ENCODE results near the gene PRR9. TPM values are rescaled to one million over a fixed set of nuclear protein-coding genes. Genes with fewer than 3 reads are reported as not detected.

PRR9 gene
- total RNA-seq, 1 experiment from 2014 or later = not detected

Other genes with a start within 250 kb of the PRR9 start
- not detected in 3 replicates for gene SPRR4, start 246.9 kb upstream of the PRR9 start, total RNA-seq (2021)
- not detected in 3 replicates for gene SPRR1A, start 233.5 kb upstream of the PRR9 start, total RNA-seq (2021)
- gene SPRR3, start 215.8 kb upstream of the PRR9 start, total RNA-seq (2021) = not detected in 3 replicates
- not detected in 3 replicates for gene SPRR1B, start 186.4 kb upstream of the PRR9 start, total RNA-seq (2021)
- gene SPRR2D, start 176.5 kb upstream of the PRR9 start, total RNA-seq (2021) = not detected in 3 replicates
- not detected in 3 replicates for gene SPRR2A, start 160.1 kb upstream of the PRR9 start, total RNA-seq (2021)
- gene SPRR2B, start 146.0 kb upstream of the PRR9 start, total RNA-seq (2021) = not detected in 3 replicates
- not detected in 3 replicates for gene SPRR2E, start 123.1 kb upstream of the PRR9 start, total RNA-seq (2021)
- not detected in 3 replicates for gene SPRR2F, start 104.1 kb upstream of the PRR9 start, total RNA-seq (2021)
- gene SPRR2G, start 66.7 kb upstream of the PRR9 start, total RNA-seq (2021) = not detected in 3 replicates
- not detected in 3 replicates for gene LELP1, start 14.2 kb upstream of the PRR9 start, total RNA-seq (2021)
- gene LORICRIN, start 42.1 kb downstream of the PRR9 start, total RNA-seq (2021) = not detected in 3 replicates
- not detected in 3 replicates for gene PGLYRP3, start 95.4 kb downstream of the PRR9 start, total RNA-seq (2021)
- gene PGLYRP4, start 131.3 kb downstream of the PRR9 start, total RNA-seq (2021) = not detected in 3 replicates
- gene S100A9, start 140.3 kb downstream of the PRR9 start, total RNA-seq (2021) = 0.33 to 0.37 TPM in 2 of 3 replicates, not detected in the other
- not detected in 3 replicates for gene S100A12, start 158.0 kb downstream of the PRR9 start, total RNA-seq (2021)
- 1.4 TPM in 1 of 3 replicates, not detected in the others for gene S100A8, start 173.5 kb downstream of the PRR9 start, total RNA-seq (2021)
- not detected in 3 replicates for gene S100A7A, start 198.9 kb downstream of the PRR9 start, total RNA-seq (2021)
- not detected in 3 replicates for gene S100A7, start 243.1 kb downstream of the PRR9 start, total RNA-seq (2021)

Data from WTC11 (cell line).